Fibroblast of lung (primary cell): ENCODE data around the gene RNF145. TPM values are rescaled to one million over a fixed set of nuclear protein-coding genes. Genes with fewer than 3 reads are reported as not detected.

Experiments
- DNase-seq, 2 donors: peaks; one replicate each; pipeline versions ENCODE4 v3.0.0 to v3.0.0-alpha.2; 2010; ENCODE audit warnings: low read depth in 2 of 2
- H2AFZ ChIP-seq: 2 replicates; pipeline ENCODE4 v1.5.1; 2012; ENCODE audit warnings: low read length, control low read depth, inconsistent platforms
- H3K27ac ChIP-seq: 2 replicates; pipeline ENCODE4 v1.5.1; 2011; ENCODE audit warnings: low read length, control low read depth; ENCODE audit not compliant: insufficient read depth
- H3K27me3 ChIP-seq: 2 replicates; pipeline ENCODE4 v1.5.1; 2011; ENCODE audit warnings: mild to moderate bottlenecking, low read length; ENCODE audit not compliant: control insufficient read depth, insufficient read depth
- H3K36me3 ChIP-seq: 2 replicates; pipeline ENCODE4 v1.5.1; 2011; ENCODE audit warnings: low read length; ENCODE audit not compliant: control insufficient read depth, insufficient read depth
- H3K4me1 ChIP-seq: 2 replicates; pipeline ENCODE4 v1.5.1; 2011; ENCODE audit warnings: low read length; ENCODE audit not compliant: control insufficient read depth, insufficient read depth; ENCODE audit errors: extremely low read depth
- H3K4me2 ChIP-seq: 2 replicates; pipeline ENCODE4 v1.5.1; 2011; ENCODE audit warnings: low read length, control low read depth; ENCODE audit not compliant: insufficient read depth; ENCODE audit errors: extremely low read depth
- H3K4me3 ChIP-seq, 4 experiments: fragments of 200-600 bp in 1 of 4; sonication (generic) in 1 of 4; replicated peaks in 1 of 4; 2 replicates each; pipeline ENCODE4 v1.5.1; 2011 to 2016; ENCODE audit warnings: low read length in 4 of 4, low read depth in 3 of 4, mild to moderate bottlenecking in 3 of 4, control low read depth in 2 of 4, inconsistent platforms in 1 of 4, mixed read lengths in 1 of 4; ENCODE audit not compliant: insufficient read depth in 1 of 4; ENCODE audit errors: control extremely low read depth in 1 of 4
- H3K79me2 ChIP-seq: 2 replicates; pipeline ENCODE4 v1.5.1; 2012; ENCODE audit warnings: mild to moderate bottlenecking, low read length, inconsistent platforms; ENCODE audit not compliant: control insufficient read depth, insufficient read depth
- H3K9ac ChIP-seq: 2 replicates; pipeline ENCODE4 v1.5.1; 2011; ENCODE audit warnings: mild to moderate bottlenecking, low read length, control low read depth; ENCODE audit not compliant: insufficient read depth
- H3K9me3 ChIP-seq: 2 replicates; pipeline ENCODE4 v1.5.1; 2012; ENCODE audit warnings: low read depth, low read length; ENCODE audit not compliant: control insufficient read depth, insufficient read depth
- H4K20me1 ChIP-seq: 2 replicates; pipeline ENCODE4 v1.5.1; 2011; ENCODE audit warnings: low read length; ENCODE audit not compliant: control insufficient read depth, insufficient read depth; ENCODE audit errors: extremely low read depth
- CTCF ChIP-seq, 2 donors: IDR thresholded peaks in 1 of 2; conservative IDR thresholded peaks in 1 of 2; 1 replicate in 1 of 2; 2 replicates in 1 of 2; pipeline ENCODE4 v1.5.1; 2011 to 2012; ENCODE audit warnings: low read length in 2 of 2, control low read depth in 1 of 2, inconsistent platforms in 1 of 2, low read depth in 1 of 2, mild to moderate bottlenecking in 1 of 2
- EZH2 ChIP-seq: IDR thresholded peaks from 2 replicates; pipeline ENCODE4 v1.5.1; 2012; ENCODE audit warnings: low read length, control low read depth, mild to moderate bottlenecking; ENCODE audit errors: missing control alignments
- polyA plus RNA-seq, 2 donors: library from polyadenylated mRNA; depleted of rRNA in 1 of 2; stranded (reverse) in 1 of 2; unstranded in 1 of 2; fragments of >200 nt; gene quantifications; 2 replicates each; pipeline ENCODE4 v1.2.1, GENCODE V29; 2011 to 2012; ENCODE audit warnings: missing spikeins in 1 of 2
- total RNA-seq: library from RNA; depleted of rRNA; stranded (reverse); fragments of >200 nt; gene quantifications from 2 replicates; pipeline ENCODE4 v1.2.1, GENCODE V29; 2014

RNF145 gene
- total and polyA plus RNA-seq, 2 donors (not counting 1 experiment from before 2014, with no cell fraction given), result 54.2 to 75.0 TPM

- no peak overlapping the region for H3K27ac ChIP-seq
- H2AFZ ChIP-seq, result no peak overlapping the region
- H3K79me2 ChIP-seq, result no peaks in the 10 kb centered on the region
- H3K4me1 ChIP-seq, result no peaks in the 10 kb centered on the region
- H3K4me2 ChIP-seq, result no peak overlapping the region
- no peak for TF ChIP-seq EZH2
- no peak for TF ChIP-seq CTCF (conservative IDR thresholded peaks at IDR 0.05 in 1 of 2, IDR thresholded peaks at IDR 0.05 in 1 of 2; ENCODE audit: low read depth in 1 of 2, low read length in 2 of 2)
- H3K27me3 ChIP-seq, result no peaks in the 10 kb centered on the region
- H4K20me1 ChIP-seq, result no peaks in the 10 kb centered on the region
- H3K36me3 ChIP-seq, result no peaks in the 10 kb centered on the region
- H3K9me3 ChIP-seq, result no peaks in the 10 kb centered on the region
- H3K4me3 ChIP-seq, result no peak overlapping the region
- no peak overlapping the region for H3K9ac ChIP-seq
- no peak for DNase-seq
These were observed 10.9 kb upstream of the RNF145 start for GRCh38 chr5:159220206-159220605.

GRCh38 chr5:159218595-159219023 is 9.3 kb upstream of the RNF145 start:
- Histone ChIP-seq H3K4me2 (no peak overlapping the region), H3K79me2 (no peaks in the 10 kb centered on the region), H4K20me1 (no peaks in the 10 kb centered on the region), H3K9me3 (no peaks in the 10 kb centered on the region), H2AFZ (no peak overlapping the region), H3K4me1 (no peaks in the 10 kb centered on the region), H3K9ac (no peak overlapping the region), H3K27ac (no peak overlapping the region), H3K27me3 (no peaks in the 10 kb centered on the region), H3K4me3 (no peak overlapping the region), H3K36me3 (no peaks in the 10 kb centered on the region)
- TF ChIP-seq CTCF (conservative IDR thresholded peaks at IDR 0.05 in 1 of 2, IDR thresholded peaks at IDR 0.05 in 1 of 2; ENCODE audit: low read depth in 1 of 2, low read length in 2 of 2), result no peak
- TF ChIP-seq EZH2, result no peak
- DNase-seq, result peak; percentile 29 to 83

GRCh38 chr5:159217236-159217635 is 7.9 kb upstream of the RNF145 start:
- no peak overlapping the region for H3K27ac ChIP-seq
- no peak overlapping the region for H3K4me2 ChIP-seq
- H3K27me3 ChIP-seq, result no peaks in the 10 kb centered on the region
- no peak overlapping the region for H2AFZ ChIP-seq
- H3K36me3 ChIP-seq, result no peaks in the 10 kb centered on the region
- no peaks in the 10 kb centered on the region for H4K20me1 ChIP-seq
- no peak for TF ChIP-seq EZH2
- TF ChIP-seq CTCF (conservative IDR thresholded peaks at IDR 0.05 in 1 of 2, IDR thresholded peaks at IDR 0.05 in 1 of 2; ENCODE audit: low read depth in 1 of 2, low read length in 2 of 2), result no peak
- H3K4me1 ChIP-seq, result no peaks in the 10 kb centered on the region
- no peak overlapping the region for H3K9ac ChIP-seq
- H3K9me3 ChIP-seq, result no peaks in the 10 kb centered on the region
- H3K79me2 ChIP-seq, result no peaks in the 10 kb centered on the region
- no peak overlapping the region for H3K4me3 ChIP-seq
- no peak for DNase-seq
